ENCODE results near the gene SCN10A. TPM values are rescaled to one million over a fixed set of nuclear protein-coding genes. Genes with fewer than 3 reads are reported as not detected.

The SCN10A gene
- total RNA-seq, 2 donors from 2014 or later, result not detected

DNA sequence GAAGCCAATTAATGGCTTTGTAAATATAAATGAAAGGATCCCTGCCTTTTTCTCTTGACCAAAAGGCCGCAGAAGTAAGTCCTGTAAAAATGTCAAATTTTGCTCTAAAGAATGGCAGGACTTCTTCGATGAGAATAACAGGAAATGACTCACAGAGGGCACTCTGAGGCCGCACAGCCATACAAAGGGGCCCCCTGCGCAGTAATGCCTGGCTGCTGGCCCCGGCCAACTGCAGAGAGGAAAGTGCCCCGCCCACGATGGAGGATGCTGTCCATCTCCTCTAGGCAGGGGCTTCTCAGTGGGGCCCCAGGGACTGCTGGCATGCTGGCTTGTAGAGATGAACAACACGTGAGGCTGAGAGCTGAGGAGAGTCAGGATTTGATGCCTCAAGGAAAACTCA lies 18.1 kb upstream of the SCN10A start:
- H3K9me3 ChIP-seq (ENCODE audit: control insufficient read depth, low read length), result no peaks in the 10 kb centered on the region
- no peak overlapping the region for H3K27ac ChIP-seq (ENCODE audit: low read depth, low read length)
- Mint-ChIP-seq H3K36me3 (ENCODE audit: low read depth) (no peaks in the 10 kb centered on the region), H3K27me3 (ENCODE audit: insufficient read depth) (peaks cover 13% of the 10 kb centered on the region), H3K4me3 (no peak overlapping the region), H3K9me3 (no peaks in the 10 kb centered on the region), H3K27ac (no peak overlapping the region), H3K4me1 (peaks cover 8% of the 10 kb centered on the region)
- H3K27me3 ChIP-seq (ENCODE audit: control insufficient read depth, insufficient read depth, low read length, poor library complexity, severe bottlenecking), result no peaks in the 10 kb centered on the region
- no peak overlapping the region for H3K4me3 ChIP-seq (ENCODE audit: low read length)
- 14 to 26% methylated on average over 6 to 8 of the region's 8 CpGs for WGBS, 2 experiments (ENCODE audit: insufficient coverage in 1 of 2, insufficient read length in 1 of 2)
- DNase-seq, result peak; percentile 92
- no peaks in the 10 kb centered on the region for H3K36me3 ChIP-seq (ENCODE audit: control insufficient read depth, insufficient read depth, low read length)
- H3K4me1 ChIP-seq (ENCODE audit: control insufficient read depth, insufficient read depth, low read length), result no peaks in the 10 kb centered on the region
- TF ChIP-seq, protein P1, sequence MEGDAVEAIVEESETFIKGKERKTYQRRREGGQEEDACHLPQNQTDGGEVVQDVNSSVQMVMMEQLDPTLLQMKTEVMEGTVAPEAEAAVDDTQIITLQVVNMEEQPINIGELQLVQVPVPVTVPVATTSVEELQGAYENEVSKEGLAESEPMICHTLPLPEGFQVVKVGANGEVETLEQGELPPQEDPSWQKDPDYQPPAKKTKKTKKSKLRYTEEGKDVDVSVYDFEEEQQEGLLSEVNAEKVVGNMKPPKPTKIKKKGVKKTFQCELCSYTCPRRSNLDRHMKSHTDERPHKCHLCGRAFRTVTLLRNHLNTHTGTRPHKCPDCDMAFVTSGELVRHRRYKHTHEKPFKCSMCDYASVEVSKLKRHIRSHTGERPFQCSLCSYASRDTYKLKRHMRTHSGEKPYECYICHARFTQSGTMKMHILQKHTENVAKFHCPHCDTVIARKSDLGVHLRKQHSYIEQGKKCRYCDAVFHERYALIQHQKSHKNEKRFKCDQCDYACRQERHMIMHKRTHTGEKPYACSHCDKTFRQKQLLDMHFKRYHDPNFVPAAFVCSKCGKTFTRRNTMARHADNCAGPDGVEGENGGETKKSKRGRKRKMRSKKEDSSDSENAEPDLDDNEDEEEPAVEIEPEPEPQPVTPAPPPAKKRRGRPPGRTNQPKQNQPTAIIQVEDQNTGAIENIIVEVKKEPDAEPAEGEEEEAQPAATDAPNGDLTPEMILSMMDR (conservative IDR thresholded peaks at IDR 0.05), result no peak
- no peak overlapping the region for H3K9ac ChIP-seq (ENCODE audit: extremely low read depth, low read length, poor library complexity, severe bottlenecking)

DNA sequence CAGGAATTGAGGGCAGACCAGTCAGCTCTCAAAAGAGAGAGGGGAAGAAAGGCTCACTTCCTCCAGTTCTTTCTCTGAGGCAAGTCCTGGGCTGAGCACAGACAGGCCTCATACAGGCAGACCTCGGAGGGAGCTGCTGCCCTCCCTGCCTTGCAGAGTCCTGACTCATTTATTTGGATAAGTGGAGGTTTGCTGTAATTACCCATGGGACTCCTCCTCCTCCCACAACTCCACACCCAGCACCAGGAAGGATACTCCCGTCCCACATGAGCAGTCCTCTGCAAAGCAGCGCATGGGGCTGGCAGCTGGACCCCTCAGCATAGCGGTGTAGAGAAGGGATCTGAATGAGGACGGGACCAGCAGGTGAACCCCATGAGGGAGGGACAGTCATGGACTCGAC lies 13.4 kb upstream of the SCN10A start:
- Mint-ChIP-seq H3K9me3 (no peaks in the 10 kb centered on the region), H3K4me1 (peaks cover 3% of the 10 kb centered on the region), H3K27ac (no peak overlapping the region), H3K27me3 (ENCODE audit: insufficient read depth) (peaks cover 14% of the 10 kb centered on the region), H3K4me3 (no peak overlapping the region), H3K36me3 (ENCODE audit: low read depth) (no peaks in the 10 kb centered on the region)
- H3K4me3 ChIP-seq (ENCODE audit: low read length), result no peak overlapping the region
- no peak for DNase-seq
- H3K9me3 ChIP-seq (ENCODE audit: control insufficient read depth, low read length), result no peaks in the 10 kb centered on the region
- H3K27me3 ChIP-seq (ENCODE audit: control insufficient read depth, insufficient read depth, low read length, poor library complexity, severe bottlenecking), result peaks cover 7% of the 10 kb centered on the region
- no peak overlapping the region for H3K27ac ChIP-seq (ENCODE audit: low read depth, low read length)
- H3K36me3 ChIP-seq (ENCODE audit: control insufficient read depth, insufficient read depth, low read length), result no peaks in the 10 kb centered on the region
- TF ChIP-seq, protein P1 (conservative IDR thresholded peaks at IDR 0.05), result no peak
- WGBS, 2 experiments (ENCODE audit: insufficient coverage in 1 of 2, insufficient read length in 1 of 2), result 80 to 83% methylated on average over 1 to 6 of the region's 6 CpGs
- no peak overlapping the region for H3K9ac ChIP-seq (ENCODE audit: extremely low read depth, low read length, poor library complexity, severe bottlenecking)
- no peaks in the 10 kb centered on the region for H3K4me1 ChIP-seq (ENCODE audit: control insufficient read depth, insufficient read depth, low read length)

DNA sequence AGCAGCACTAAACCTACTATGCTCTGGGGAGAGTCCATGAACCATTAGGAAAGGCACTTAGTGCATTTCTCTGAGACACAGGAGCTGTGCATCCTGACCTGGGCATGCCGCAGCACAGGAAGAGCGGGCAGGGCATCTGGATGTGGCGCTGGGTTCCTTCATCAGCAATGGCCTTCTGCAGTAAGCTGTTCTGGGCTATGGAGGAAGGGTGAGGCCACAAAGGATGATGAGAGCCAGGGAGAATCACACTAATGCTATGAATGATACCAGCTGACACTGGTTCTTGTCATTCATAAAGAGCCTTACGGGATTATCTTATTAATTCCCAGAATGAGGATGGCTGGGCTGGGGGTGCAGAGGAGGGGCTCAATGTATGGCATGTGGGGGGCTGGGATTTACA lies 12.7 kb upstream of the SCN10A start:
- Mint-ChIP-seq H3K27me3 (ENCODE audit: insufficient read depth) (peaks cover 19% of the 10 kb centered on the region), H3K36me3 (ENCODE audit: low read depth) (no peaks in the 10 kb centered on the region), H3K4me3 (no peak overlapping the region), H3K4me1 (no peaks in the 10 kb centered on the region), H3K9me3 (no peaks in the 10 kb centered on the region), H3K27ac (no peak overlapping the region)
- H3K9ac ChIP-seq (ENCODE audit: extremely low read depth, low read length, poor library complexity, severe bottlenecking), result no peak overlapping the region
- TF ChIP-seq, protein P1 (conservative IDR thresholded peaks at IDR 0.05), result no peak
- no peaks in the 10 kb centered on the region for H3K4me1 ChIP-seq (ENCODE audit: control insufficient read depth, insufficient read depth, low read length)
- no peak overlapping the region for H3K27ac ChIP-seq (ENCODE audit: low read depth, low read length)
- H3K36me3 ChIP-seq (ENCODE audit: control insufficient read depth, insufficient read depth, low read length), result no peaks in the 10 kb centered on the region
- no peak overlapping the region for H3K4me3 ChIP-seq (ENCODE audit: low read length)
- peaks cover 10% of the 10 kb centered on the region for H3K27me3 ChIP-seq (ENCODE audit: control insufficient read depth, insufficient read depth, low read length, poor library complexity, severe bottlenecking)
- 93 to 100% methylated on average over 2 to 4 of the region's 4 CpGs for WGBS, 2 experiments (ENCODE audit: insufficient coverage in 1 of 2, insufficient read length in 1 of 2)
- H3K9me3 ChIP-seq (ENCODE audit: control insufficient read depth, low read length), result no peaks in the 10 kb centered on the region
- DNase-seq, result no peak

Data from endodermal cell (in vitro differentiated cells).